ENCODE data around the gene GABRG3. TPM values are rescaled to one million over a fixed set of nuclear protein-coding genes. Genes with fewer than 3 reads are reported as not detected.

GABRG3 gene
- total and polyA plus RNA-seq, 9 of the 15 experiments (the other 6 are each of a cell fraction or from before 2014, with no cell fraction given): 4.0 to 15.1 (median 11.2) TPM

GRCh38 chr15:27089233-27089586, 118.2 kb downstream of the GABRG3 start:
- no TSS peak for BruUV-seq (replicated peaks)
- 6% methylated on average over 8 of the region's 8 CpGs for WGBS (ENCODE audit: insufficient coverage, low coverage, missing lambda C conversion rate)
- Histone ChIP-seq H3K27ac (ENCODE audit: extremely low read depth, low read depth, low read length) (peak overlapping the region; percentile 91), H3K9me3 (replicated peaks; ENCODE audit: control insufficient read depth, insufficient read depth, low read depth, low read length) (peaks cover 4% of the 10 kb centered on the region), H3K4me3 (peak overlapping the region; percentile 55), H3K9ac (ENCODE audit: insufficient read depth in 1 of 2, low read depth in 2 of 2, low read length in 2 of 2) (peak overlapping the region; percentile 82 to 91), H4K20me1 (replicated peaks; ENCODE audit: control insufficient read depth, insufficient read depth, low read length) (no peaks in the 10 kb centered on the region; the same call in 1 of the 2 replicates), H3K36me3 (ENCODE audit: control insufficient read depth, insufficient read depth, low read length) (peaks cover 16% of the 10 kb centered on the region; the same call in 2 of the 3 replicates), H3K4me1 (replicated peaks in 1 of 2; ENCODE audit: control insufficient read depth in 2 of 2, insufficient read depth in 2 of 2, low read length in 2 of 2) (peaks cover 35 to 38% of the 10 kb centered on the region in 2 experiments), H3K79me2 (ENCODE audit: control insufficient read depth, insufficient read depth, low read length) (peaks cover 63% of the 10 kb centered on the region), H2AFZ (ENCODE audit: low read depth, low read length) (peak overlapping the region; percentile 92), H3K4me2 (ENCODE audit: insufficient read depth, low read length) (peak overlapping the region; percentile 85), H3K9me1 (ENCODE audit: control insufficient read depth, insufficient read depth, low read length) (no peaks in the 10 kb centered on the region), H3K27me3 (ENCODE audit: control insufficient read depth in 2 of 2, insufficient read depth in 2 of 2, low read length in 2 of 2) (no peaks in the 10 kb centered on the region)
- in situ Hi-C loops (cut with MboI) (no loop called here), intact Hi-C loops (cut with micrococcal nuclease) (loop anchor here (2.0 kb wide), 1 partner anchor 36 kb away; no protein-coding TSS in a partner anchor)
- ATAC-seq: peak; percentile 45
- TF ChIP-seq HOXB6 (CRISPR knock-in tag; IDR thresholded peaks at IDR 0.05; ENCODE audit: borderline replicate concordance) (no peak), ZNF263 (CRISPR knock-in tag; IDR thresholded peaks at IDR 0.05; ENCODE audit: borderline replicate concordance) (peak; percentile 81), RBFOX2 (IDR thresholded peaks at IDR 0.05; ENCODE audit: low read depth, low read length) (peak; percentile 33; the same call in 1 of the 2 replicates), SAP30 (IDR thresholded peaks at IDR 0.05; ENCODE audit: borderline replicate concordance, insufficient read depth, low read depth, low read length, poor library complexity, severe bottlenecking) (peak; percentile 9)
- DNase-seq (ENCODE audit: extremely low read depth in 1 of 4, low spot score in 3 of 4): no peak
- no peak for FAIRE-seq
- ChIA-PET POLR2A (interaction anchor here (0.7 kb wide), 2 partner anchors 21 to 27 kb away, joined by 3 read pairs; no protein-coding TSS in a partner anchor), CTCF (ENCODE audit: low intra/inter-chr PET ratio) (no interaction called here)

GRCh38 chr15:27089676-27090075, 118.7 kb downstream of the GABRG3 start:
- ATAC-seq (no peak), DNase-seq (ENCODE audit: extremely low read depth in 1 of 4, low spot score in 3 of 4) (no peak), FAIRE-seq (no peak)
- H3K27ac ChIP-seq (ENCODE audit: extremely low read depth, low read depth, low read length): peak overlapping the region; percentile 91; the same call in 2 of the 3 replicates
- peaks cover 67% of the 10 kb centered on the region for H3K79me2 ChIP-seq (ENCODE audit: control insufficient read depth, insufficient read depth, low read length)
- H4K20me1 ChIP-seq (replicated peaks; ENCODE audit: control insufficient read depth, insufficient read depth, low read length): no peaks in the 10 kb centered on the region; the same call in 1 of the 2 replicates
- CTCF ChIA-PET (ENCODE audit: low intra/inter-chr PET ratio): no interaction called here
- H3K9me3 ChIP-seq (replicated peaks; ENCODE audit: control insufficient read depth, insufficient read depth, low read depth, low read length): peaks cover 4% of the 10 kb centered on the region
- H3K9me1 ChIP-seq (ENCODE audit: control insufficient read depth, insufficient read depth, low read length): no peaks in the 10 kb centered on the region
- H3K36me3 ChIP-seq (ENCODE audit: control insufficient read depth, insufficient read depth, low read length): peaks cover 16% of the 10 kb centered on the region; the same call in 2 of the 3 replicates
- peak overlapping the region; percentile 85 for H3K4me2 ChIP-seq (ENCODE audit: insufficient read depth, low read length)
- H2AFZ ChIP-seq (ENCODE audit: low read depth, low read length): no peak overlapping the region
- in situ Hi-C loops (cut with MboI): no loop called here
- peak overlapping the region; percentile 55 for H3K4me3 ChIP-seq
- H3K4me1 ChIP-seq (replicated peaks in 1 of 2; ENCODE audit: control insufficient read depth in 2 of 2, insufficient read depth in 2 of 2, low read length in 2 of 2): peaks cover 35 to 38% of the 10 kb centered on the region in 2 experiments
- H3K27me3 ChIP-seq (ENCODE audit: control insufficient read depth in 2 of 2, insufficient read depth in 2 of 2, low read length in 2 of 2): no peaks in the 10 kb centered on the region
- H3K9ac ChIP-seq (ENCODE audit: insufficient read depth in 1 of 2, low read depth in 2 of 2, low read length in 2 of 2): peak overlapping the region; percentile 82 to 91
- BruUV-seq (replicated peaks): no TSS peak
- intact Hi-C loops (cut with micrococcal nuclease): loop anchor here (2.0 kb wide), 1 partner anchor 35 kb away; no protein-coding TSS in a partner anchor
- POLR2A ChIA-PET: no interaction called here
- 44% methylated on average over 5 of the region's 5 CpGs for WGBS (ENCODE audit: insufficient coverage, low coverage, missing lambda C conversion rate)
- TF ChIP-seq POLR2B (IDR thresholded peaks at IDR 0.05; ENCODE audit: low read depth, partially characterized antibody) (no peak), HNRNPUL1 (IDR thresholded peaks at IDR 0.05; ENCODE audit: low read length) (no peak), RCOR1 (IDR thresholded peaks at IDR 0.05; ENCODE audit: borderline replicate concordance in 1 of 2, low read depth in 2 of 2, low read length in 2 of 2) (peak in 1 of 2 experiments; percentile 33; a peak in 1 of 4 replicates), SMARCA5 (IDR thresholded peaks at IDR 0.05) (0 out of 2 replicates have a peak, but pooled peaks have one; percentile 67), E2F8 (IDR thresholded peaks at IDR 0.05; ENCODE audit: low read depth, partially characterized antibody) (no peak), ZNF511 (CRISPR knock-in tag; IDR thresholded peaks at IDR 0.05) (no peak), ZNF584 (CRISPR knock-in tag; IDR thresholded peaks at IDR 0.05; ENCODE audit: low read depth) (no peak)

All from K562 (cell line).